HG03025 (cell line): Measurements from ENCODE around the gene TRIM59.

Experiments
- ATAC-seq: cut with Tn5 transposase; IDR thresholded peaks from one replicate; pipeline ENCODE4 v1.9.1; 2021; ENCODE audit warnings: mild to moderate bottlenecking, moderate library complexity; ENCODE audit not compliant: unreplicated experiment, low FRiP score

Gene TRIM59

GRCh38 chr3:160403796-160404470 is 45.7 kb downstream of the TRIM59 start:
- no peak for ATAC-seq

DNA sequence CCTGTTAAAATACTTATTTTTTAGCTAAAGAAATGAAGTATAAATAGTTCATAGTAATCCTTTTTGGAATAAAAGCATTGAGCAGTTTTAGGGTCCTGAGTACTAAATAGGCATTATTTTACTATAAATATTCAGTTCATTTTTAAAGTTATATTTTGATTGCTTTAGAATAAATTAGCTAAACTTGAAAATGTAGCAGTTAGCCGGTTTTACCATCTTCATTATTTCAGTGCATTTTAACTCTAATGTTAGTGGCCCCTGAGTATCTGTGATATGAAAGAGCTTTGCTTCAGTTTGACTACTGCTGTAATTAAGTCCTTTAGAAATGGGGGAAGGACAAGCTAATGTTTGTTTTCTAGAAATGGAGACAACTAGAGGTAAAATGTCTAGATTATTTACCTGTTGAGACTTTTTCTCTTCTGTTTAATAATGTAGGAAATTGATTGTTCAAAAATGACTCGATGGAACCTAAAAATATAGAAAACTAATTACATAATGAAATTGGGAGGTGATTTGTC is 46.5 kb downstream of the TRIM59 start:
- ATAC-seq = no peak

DNA sequence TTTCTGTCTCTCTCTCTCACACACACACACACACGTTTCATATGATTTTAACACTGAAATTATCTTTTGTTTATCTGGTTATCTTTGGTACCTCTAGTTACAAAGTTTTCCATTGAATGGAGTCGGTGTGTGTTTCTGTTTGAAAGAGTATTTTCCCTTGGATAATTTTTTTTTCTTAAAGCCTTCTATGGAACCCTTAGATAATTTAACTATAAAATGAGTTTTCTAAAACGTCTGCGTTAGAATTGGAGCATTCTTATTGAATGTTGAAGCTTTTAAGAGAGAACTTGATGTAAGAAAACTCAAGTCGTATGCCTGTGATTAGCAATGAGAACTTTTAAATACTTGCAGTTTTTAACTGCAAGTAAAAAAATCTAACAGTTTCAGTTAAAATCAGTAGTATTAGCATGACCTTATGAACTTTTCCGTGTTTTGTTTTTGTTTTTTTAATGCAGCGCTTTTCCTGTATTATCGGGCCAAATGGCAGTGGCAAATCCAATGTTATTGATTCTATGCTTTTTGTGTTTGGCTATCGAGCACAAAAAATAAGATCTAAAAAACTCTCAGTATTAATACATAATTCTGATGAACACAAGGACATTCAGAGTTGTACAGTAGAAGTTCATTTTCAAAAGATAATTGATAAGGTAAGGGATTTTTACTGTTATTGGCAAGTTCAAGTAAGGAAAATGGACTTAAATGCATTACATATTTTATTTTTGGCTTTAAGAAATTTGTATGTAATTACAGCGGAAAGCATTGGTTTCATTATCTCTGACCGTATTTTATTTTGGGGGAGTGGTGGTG is 47.2 kb downstream of the TRIM59 start:
- ATAC-seq = no peak

GRCh38 chr3:160401291-160402095 is 48.1 kb downstream of the TRIM59 start:
- no peak for ATAC-seq

DNA sequence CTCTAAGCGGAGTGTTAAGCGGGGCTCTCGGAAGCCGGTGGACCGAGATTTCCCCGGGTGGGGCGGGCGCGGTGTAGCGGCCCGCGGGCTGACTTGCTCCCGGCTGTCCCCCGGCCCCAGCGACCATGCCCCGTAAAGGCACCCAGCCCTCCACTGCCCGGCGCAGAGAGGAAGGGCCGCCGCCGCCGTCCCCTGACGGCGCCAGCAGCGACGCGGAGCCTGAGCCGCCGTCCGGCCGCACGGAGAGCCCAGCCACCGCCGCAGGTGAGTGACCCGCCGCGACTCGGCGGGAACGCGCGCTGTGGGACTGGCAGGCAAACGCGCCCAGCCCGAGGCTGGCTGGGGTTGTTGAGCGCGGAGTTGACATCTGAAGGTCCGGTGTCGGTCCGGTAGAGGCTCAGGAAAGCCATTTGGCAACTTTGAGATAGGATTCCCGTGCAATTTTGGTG is 48.9 kb downstream of the TRIM59 start:
- no peak for ATAC-seq

- ATAC-seq = peak; percentile 15
Observed at GRCh38 chr3:160400030-160400701, 49.4 kb downstream of the TRIM59 start.

GRCh38 chr3:160399125-160400029 is 50.2 kb downstream of the TRIM59 start, which contains the start of the genes IFT80 and SMC4:
Gene IFT80 (minus strand): TSS chr3:160399225. CDS start chr3:160384600, 14,625 bp downstream.
Gene SMC4 (plus strand): TSS chr3:160399650. CDS start chr3:160400827, 1,177 bp downstream.
- ATAC-seq = peak; percentile 92

DNA sequence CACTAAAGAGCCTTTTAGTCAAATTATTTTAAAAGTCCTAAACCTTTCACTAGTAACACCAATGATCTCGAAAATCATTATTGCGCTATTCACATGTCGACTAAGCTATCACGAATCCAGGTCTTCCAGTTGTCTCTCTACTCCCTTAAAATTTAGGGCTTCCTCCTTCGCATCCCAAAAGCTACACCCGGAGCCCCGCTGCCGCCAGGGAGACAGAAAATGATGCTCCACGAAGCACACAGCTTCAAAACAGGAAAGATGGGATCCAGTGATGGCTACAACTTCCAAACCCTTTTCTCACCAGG is 50.8 kb downstream of the TRIM59 start:
- ATAC-seq = peak; percentile 4

DNA sequence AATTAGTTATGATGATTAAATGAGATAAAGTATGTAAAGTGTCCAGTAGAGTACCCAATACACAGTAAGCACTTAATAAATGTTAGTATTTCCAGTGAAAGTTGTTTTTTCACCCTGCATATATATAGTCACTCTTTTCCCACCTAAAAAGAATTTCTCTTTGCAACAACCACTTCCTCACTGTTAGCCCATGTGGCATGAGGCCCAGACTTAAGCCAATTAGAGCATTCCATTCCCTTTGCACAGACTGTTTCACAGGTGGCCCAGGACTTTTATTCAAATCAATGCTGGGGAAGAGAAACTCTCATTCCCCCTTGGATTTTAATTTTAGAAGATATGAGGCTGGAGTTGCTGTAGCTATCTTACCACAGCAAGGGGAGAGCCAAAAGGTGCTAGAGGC is 54.3 kb downstream of the TRIM59 start:
- no peak for ATAC-seq

GRCh38 chr3:160394009-160394392 is 55.6 kb downstream of the TRIM59 start:
- no peak for ATAC-seq

DNA sequence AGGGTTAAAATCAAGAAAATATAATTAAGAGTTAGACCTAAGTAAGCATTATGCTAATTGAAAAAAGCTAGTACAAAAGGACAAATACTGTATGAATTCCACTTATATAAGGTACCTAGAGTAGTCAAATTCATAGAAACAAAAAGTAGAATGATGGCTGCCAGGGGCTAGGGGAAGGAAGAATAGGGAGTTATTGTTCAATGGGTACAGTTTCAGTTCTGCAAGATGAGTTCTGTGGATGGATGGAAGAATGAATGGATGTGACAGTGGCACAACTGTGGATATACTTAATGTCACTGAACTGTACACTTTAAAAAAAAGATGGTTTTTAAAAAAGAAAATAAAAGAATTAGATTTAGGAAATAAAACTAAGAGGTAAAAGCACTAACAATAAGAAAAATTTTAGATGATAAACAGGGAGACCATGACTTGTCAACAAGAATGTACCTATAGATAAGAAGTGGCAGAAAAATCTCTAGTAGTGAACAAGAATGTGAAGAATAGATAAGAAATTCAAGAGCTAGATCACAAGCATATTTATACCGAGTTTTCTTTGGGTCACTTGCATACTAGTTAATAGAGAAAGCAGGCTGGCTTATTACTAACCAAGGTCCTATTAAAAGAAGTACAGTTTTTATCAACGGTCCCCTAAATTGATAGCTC is 56.1 kb downstream of the TRIM59 start:
- ATAC-seq = no peak

GRCh38 chr3:160392798-160393197 is 56.8 kb downstream of the TRIM59 start:
- no peak for ATAC-seq

DNA sequence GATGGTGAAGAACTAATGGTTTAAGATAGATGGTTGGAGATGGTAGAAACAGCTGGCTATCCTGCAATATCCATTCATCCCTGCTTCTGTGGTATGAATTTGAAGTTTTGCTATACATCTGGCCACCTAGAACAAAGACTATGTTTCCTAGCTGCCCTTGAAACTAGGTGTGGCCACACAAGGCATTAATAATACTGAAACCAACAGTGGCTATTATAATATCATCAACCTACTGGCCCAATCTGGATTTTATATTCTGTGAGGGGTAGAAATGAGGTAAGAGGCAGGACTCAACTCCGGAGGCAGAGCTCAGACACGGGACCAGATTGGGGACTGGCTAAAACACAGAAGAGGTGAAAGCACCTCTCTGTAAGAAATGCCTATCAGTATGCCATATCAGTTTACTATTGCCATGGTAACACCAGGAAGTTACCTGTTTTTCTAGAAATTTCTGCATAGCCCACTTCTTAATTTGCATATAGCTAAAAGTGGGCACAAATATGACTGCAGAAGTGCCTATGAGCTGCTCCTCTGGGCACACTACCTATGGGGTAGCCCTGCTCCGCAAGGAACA is 58.9 kb downstream of the TRIM59 start:
- ATAC-seq = no peak
